NOMO-1 treated with dmso at 0.1 percent for 144 hours (cell line): ENCODE data around the gene KLF13.

Experiments used
- DNase-seq: peaks from one replicate; lab custom pipeline; 2025; ENCODE audit not compliant: unreplicated experiment; lab: John Stamatoyannopoulos, UW

Gene KLF13

DNA sequence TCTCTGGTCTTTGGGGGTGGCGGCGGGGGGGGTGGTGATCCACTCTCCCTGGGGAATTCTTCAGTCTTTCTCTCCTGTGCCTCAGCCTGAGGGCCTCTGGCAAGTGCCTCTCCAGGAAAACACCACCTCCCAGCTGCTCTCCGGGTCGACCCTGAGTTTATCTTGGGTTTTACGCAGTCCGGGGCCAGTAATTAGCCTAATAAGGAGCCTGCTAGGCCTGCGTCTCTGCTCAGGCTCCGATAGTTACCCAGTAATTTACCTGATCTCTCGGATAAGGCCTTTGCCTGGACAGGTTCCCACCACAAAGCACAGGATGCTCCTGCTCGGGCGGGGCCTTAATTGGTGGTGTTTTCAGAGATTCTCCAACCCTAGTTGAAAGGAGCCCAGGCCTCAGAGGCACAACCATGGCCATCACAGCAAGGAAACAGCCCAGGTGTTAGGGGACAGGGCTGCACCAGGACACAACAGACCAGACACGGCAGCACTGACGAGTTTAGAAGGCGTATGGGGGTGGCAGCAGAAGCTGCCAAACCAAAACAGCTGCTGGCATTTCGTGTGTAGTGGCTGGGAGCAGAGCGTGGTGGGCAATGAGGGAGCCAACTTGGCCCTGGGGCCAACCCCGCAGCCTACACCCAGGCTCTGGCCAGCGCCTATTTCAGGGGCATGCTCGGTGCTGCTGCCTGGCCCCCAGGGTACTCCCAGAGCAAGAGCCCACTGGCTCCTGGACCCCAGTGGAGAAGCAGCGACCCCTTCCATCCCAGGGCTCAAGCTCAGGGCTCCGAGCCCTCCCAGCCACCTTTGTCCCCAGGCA, 71.4 kb downstream of the KLF13 start:
- DNase-seq: no peak

DNA sequence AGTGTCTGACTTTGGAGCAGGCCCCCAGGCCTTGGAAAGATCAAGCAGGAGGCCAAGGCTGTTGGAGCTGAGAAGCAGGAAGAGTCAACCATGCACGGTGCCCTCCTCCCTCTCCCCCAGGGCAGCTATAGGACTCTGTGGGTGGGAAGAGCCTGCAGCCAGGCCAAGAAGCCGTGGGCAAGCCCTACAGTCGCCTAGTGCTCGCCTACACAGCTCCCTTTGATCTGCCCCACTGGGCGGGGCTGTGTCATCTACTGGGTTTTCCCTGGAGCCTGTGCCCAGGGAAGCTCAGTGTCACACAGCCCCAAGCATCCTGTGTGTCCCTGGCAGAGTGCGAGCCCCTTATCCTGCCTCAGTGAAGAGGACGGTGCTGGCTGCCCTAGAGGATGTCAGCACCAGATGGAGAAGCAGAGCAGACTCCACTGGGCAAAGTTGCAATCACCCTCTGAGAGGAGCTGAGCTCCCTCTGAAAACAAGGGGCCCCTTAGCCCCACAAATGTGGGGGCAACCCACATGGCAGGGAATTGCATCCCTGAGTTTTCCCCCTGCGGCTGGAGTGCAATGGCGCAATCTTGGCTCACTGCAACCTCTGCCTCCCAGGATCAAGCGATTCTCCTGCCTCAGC, 72.2 kb downstream of the KLF13 start:
- no peak for DNase-seq

DNA sequence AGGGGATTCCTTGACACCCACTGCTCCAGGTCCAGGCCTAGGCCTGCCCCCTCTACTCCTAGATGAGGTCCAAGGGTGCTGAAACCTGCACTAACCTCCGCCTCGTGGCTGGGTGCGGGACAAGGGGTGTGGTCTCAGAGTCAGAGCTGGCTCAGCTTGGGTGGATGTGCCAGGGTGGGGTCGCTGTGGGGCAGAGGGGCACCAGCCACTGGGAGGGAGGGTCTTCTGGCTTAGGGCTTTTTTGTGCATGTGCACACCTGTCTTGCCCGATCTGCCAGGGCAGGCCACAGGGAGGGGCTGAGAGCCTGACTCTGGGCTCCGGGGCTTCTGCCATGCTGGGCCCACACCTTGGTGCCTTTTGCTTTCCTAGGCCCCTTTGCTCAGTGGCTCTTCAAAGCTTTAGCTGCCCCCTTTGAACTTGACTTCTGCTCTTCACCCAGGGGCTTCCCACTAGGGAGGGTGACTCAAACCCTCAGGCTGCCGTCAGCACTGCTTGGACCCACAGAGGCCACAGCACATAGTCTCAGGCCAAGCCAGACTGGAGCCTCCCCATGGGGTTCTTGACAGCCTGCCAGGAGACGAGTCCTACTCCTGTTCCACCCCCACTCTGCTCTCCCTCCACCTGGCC, 73.0 kb downstream of the KLF13 start:
- no peak for DNase-seq

DNA sequence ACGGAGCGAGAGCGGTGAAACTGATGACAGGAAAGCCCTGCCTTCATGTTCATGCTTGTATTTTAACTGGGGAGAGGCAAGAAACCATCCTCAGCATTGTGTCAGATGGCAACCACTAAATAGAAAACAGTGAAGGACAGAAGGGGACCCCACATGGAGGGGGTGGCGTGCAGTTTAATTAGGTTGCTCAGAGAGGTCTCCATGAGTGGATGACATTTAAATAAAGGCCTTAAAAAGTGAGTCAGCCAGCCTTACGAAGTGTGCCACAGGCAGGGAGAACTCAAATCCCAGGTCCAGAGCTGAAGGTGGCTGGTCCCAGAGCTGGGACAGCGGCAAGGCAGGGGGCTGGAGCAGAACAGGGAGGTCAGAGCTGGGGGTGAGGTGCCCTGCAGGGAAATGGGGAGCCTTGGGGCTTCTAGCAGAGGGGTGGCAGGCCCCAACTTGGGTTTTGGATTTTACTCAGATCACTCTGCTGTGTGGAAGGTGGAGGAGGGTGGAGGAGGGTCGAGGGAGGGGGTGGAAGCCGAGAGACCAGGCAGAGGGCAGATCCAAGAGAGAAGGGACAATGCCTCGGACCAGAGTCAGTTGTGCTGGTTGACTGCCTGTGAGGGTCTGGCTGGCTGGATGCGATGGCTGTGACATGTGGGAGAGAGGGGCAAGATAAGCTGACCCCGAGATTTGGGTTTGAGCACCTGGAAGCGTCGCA, 73.7 kb downstream of the KLF13 start:
- DNase-seq: no peak

DNA sequence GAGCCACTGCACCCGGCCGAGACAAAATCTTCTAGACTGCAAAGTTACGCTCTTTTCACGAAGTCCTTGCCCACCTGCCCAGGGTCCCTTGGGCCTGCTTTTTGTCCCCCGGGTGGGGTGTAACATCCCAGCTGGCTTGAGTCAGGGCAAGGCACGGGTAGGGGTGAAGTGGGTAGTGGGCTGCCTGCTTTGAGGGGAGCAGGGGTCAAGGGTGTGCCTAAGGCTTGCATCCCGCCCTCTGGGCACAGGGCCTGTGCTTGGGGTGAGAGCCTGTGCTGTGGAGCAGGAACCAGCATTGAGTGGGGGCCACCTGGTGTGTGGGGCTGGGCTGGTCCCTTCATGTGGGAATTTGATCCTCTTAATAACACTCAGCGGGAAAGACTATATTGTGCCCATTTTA, 74.6 kb downstream of the KLF13 start:
- DNase-seq: no peak

DNA sequence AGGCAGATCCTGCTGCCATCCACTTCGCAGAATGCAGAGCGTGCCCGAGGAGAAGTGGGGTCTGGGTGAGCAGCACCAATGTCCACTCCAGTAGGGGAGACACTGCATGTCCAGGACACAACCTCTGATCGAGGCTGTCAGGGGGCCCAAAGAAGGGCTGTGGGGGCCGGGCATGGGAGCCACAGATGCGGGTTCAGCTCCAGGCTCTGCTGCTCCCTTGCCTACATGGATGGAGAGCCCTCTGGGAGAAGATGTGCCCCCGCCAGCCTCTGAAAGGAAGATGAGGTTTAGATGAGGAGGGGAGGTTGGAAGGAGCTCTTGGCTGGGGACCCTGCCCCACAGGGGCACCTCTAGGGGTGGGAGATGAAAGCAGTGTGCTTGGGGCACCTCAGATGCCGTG, 75.4 kb downstream of the KLF13 start:
- DNase-seq: no peak

DNA sequence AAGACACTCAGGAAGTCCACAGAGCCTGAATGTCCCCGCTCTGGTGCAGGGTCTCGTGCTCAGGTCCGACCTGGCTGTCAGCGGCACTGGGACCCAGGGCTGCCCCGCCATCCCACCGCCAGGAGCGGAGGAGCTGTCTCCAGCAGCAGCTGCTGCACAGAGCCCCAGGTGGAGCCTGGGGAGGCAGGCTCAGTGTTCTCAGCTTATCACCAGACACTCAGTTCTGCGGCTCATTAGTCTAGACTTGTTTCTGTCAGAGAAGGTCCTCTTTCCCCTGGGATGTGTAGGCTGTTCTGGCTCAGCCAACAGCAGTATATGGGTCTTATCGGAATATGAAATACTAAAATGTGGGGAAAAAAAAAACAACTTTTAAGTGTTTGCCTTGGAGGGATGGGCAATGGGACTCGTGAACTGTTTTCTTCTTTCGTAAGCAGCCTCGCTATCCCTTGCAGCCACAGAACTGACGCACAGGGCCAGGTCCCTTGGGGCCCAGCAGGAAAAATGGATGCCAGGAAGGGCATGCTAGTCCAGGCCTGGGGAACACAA, 75.9 kb downstream of the KLF13 start:
- DNase-seq: no peak

DNA sequence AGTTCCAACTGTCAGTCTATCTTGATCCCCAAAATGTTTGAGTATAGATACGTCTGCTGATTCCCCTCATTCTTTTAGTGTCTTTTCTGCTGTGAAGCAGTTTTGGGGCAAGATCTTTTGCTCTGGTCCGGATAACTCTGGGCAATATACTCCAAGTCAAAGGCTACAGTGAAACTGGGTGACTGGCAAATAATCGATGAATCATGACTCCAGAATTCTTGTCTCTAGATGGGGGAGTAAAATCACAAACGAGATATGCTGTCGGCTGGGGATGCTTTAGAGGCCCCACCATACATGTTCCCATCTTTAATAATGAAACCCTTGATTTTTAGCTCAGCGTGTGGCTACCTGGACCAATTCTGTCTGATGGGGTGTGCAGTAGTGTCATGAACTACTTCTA, 76.5 kb downstream of the KLF13 start:
- DNase-seq: no peak

DNA sequence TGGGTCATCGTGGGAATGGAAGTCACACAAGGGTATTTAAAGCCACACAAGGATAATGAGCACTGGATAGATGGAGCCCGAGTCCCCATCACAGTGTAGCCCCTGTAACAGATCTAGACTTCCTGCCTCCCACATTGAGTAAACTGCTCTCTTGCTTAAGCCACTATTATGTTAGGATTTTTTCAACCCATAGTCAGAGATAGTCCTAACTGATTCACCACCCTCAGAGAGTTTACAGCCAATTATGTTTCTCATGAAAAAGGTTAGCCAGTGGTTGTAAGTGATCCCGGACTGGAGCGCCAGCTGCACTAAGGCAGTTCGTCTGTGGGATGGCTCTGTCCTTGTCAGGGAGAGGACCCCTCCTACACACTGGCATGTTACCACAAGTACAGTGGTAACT, 77.0 kb downstream of the KLF13 start:
- no peak for DNase-seq

DNA sequence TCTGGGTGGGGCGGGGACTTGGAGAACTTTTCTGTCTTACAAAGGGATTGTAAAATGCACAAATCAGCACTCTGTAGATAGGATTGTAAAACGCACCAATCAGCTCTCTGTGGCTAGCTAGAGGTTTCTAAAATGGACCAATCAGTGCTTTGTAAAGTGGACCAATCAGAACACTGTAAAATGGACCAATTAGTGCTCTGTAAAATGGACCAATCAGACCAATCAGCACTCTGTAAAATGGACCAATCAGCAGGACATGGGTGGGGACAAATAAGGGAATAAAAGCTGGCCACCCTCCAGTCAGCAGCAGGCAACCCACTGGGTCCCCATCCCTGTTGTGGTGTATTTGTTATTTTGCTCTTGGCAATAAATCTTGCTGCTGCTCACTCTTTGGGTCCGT, 77.7 kb downstream of the KLF13 start:
- no peak for DNase-seq

DNA sequence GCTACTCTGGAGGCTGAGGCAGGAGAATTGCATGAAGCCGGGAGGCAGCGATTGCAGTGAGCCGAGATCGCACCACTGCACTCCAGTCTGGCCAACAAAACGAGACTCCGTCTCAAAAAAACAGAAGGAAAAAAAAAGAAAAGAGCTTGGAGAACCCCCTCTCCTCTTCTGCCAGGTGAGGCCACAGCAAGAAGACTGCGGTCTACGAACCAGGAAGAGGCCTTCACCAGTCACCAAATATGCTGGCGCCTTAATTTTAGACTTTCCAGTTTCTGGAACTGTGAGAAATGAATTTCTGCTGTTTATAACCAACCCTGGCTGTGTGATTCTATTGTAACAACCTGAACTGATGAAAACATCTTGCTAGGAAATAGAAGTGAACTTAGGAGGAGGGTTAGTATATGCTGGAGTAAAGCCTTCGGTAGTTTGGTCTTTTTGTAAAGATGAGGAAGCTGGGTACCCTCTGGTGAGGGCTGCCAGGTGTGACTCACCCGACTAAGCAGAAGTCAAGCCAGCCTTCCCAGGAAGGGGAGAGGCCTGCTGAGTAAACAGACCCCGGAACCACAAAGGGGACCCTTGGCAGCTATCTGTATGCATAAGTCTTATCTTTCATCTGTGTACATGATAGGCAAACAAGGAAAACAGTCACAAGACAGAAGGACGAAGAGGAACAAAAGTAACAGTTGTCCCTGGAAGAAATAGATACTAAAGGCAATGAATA, 78.7 kb downstream of the KLF13 start:
- DNase-seq: peak; percentile 35

DNA sequence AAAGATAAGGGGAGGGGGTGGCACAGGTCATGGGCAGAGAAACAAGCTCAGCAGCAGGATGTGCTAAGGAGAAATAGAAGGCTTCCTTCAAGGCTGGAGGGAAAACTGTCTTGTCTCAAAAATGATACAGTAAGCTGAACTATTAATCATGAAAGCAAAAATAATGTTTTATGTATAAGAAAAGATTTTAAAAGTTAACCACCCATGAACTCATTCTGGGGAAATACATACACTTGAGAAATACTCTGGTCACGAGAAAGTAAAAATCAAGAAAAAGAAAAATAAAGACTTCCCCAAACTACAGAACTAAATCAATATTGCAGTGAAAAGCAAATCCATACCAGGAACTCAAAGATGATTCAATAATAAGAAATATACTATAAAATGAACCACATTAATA, 80.7 kb downstream of the KLF13 start:
- no peak for DNase-seq

DNA sequence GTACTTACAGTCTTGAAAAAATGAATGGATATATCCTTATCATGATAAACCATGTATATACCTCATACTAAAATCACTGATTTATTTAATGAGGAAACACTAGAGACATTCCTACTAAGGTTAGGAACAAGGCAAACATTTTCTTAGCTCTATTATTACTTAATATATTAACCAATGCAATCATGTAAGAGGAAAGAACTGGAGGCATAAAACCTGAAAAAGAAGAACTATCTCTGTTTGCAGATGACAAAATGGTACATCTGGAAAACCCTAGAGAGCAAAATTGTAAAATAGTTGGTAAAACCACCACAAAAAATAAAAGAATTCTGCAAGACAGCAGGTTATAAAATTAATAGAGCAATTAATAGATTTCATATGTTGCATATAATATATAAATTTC, 81.2 kb downstream of the KLF13 start:
- no peak for DNase-seq

DNA sequence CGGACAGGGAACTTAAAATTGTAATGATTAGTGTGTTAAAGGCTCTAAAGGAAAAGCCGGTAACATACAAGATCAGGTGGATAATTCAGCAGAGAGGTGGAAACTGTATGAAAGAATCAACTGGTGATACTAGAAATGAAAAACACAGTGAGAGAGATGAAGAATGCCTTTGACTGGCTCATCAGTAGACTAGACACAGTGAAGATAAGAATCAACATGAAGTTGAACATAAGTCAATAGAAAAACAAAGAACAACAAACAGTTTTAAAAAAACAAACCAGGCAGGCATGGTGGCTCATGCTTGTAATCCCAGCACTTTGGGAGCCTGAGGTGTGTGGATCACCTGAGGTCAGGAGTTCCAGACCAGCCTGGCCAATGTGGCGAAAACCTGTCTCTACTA, 82.1 kb downstream of the KLF13 start:
- no peak for DNase-seq

DNA sequence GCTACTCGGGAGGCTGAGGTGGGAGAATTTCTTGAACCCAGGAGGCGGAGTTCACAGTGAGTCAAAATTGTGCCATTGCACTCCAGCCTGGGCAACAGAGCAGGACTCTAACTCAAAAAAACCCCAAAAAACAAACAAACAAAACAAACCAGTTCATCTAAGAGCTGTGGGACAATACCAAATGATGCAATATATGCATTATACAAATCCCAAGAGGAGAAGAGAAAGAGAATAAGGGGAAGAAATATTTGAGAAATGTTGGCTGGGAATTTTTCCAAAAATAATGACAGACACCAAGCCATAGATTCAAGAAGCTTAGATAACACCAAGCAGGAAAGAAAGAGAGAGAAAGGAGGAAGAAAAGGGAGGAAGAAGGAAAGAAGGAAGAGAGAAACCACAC, 82.5 kb downstream of the KLF13 start:
- DNase-seq: no peak

DNA sequence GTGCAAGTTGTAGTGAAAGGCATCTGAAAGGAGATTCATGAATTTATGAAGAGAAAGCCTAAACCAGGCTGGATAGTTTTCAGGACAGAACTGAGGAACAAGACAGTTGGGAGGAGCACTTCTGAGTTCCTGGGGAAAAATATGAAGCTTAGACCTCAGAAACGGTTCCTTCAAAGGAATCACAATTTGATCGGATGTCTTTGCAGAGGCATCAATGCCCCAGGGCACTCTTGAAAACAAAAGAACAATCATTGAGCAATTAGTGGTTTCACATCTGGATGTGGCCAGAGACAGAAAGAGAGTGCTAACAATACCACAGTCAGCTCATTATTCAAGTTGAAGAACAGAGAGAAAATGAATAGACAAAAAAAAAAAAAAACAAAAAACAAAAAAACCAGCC, 86.2 kb downstream of the KLF13 start:
- no peak for DNase-seq

DNA sequence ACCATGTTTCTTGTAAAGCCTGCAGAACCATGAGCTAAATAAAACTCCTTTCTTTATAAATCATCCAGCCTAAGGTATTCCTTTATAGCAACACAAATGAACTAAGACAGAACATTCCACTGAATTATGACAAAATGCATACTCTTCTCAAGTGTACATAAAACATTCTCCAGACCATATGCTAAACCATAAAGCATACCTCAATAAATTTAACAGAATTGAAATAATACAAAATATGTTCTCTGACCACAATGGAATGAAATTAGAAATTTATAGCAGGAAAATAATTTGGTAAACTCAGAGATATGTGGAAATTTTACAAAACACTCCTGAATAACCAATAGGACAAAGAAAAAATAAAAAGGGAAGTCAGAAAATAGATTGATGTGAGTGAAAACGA, 88.6 kb downstream of the KLF13 start:
- DNase-seq: no peak

DNA sequence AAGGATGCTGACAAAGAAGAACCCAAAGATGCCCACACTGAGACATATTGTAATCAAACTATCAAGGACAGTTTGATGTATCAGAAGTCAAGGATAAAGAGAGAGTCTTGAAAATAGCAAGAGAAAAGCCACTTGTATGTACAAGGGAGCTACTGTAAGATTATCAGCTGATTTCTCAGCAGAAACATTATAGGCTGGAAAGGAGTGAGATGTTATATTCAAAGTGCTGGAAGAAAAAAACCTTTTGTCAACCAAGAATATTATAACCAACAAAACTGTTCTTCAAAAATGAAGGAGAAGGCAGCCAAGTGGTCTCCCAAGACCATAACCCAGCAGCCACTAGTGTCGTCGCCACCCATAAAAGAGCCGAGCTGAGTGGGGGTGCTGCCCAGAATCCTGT, 93.2 kb downstream of the KLF13 start:
- DNase-seq: no peak

DNA sequence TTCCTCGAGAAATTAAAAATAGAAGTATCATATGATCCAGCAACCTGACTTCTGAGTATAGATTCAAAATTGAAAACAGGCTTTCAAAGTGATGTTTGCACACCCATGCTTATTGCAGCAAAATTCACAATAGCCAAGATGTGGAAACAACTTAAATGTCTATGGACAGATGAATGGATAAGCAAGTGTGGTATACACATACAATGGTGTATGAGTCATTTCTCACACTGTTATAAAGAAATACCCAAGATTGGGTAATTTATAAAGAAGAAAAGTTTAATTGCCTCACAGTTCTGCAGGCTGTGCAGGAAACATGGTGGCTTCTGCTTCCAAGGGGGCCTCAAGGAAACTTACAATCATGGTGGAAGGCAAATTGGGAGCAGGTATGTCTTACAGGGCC, 100.8 kb downstream of the KLF13 start:
- DNase-seq: no peak
